GM19467 (cell line): Measurements from ENCODE around the gene TSKU.

Source experiments
- ATAC-seq: cut with Tn5 transposase; IDR thresholded peaks from one replicate; pipeline ENCODE4 v1.9.1; 2021; ENCODE audit warnings: mild to moderate bottlenecking, moderate library complexity; ENCODE audit not compliant: unreplicated experiment

The TSKU gene

GRCh38 chr11:76769645-76770586, 13.2 kb upstream of the TSKU start:
- no peak for ATAC-seq

GRCh38 chr11:76770642-76771445, 12.3 kb upstream of the TSKU start:
- ATAC-seq = no peak

- no peak for ATAC-seq
Measured at GRCh38 chr11:76771446-76772099, 11.6 kb upstream of the TSKU start.

GRCh38 chr11:76772100-76772782, 10.9 kb upstream of the TSKU start:
- no peak for ATAC-seq

GRCh38 chr11:76772783-76773106, 10.4 kb upstream of the TSKU start:
- ATAC-seq = no peak

GRCh38 chr11:76773921-76774361, 9.2 kb upstream of the TSKU start:
- no peak for ATAC-seq

GRCh38 chr11:76776472-76776871, 6.7 kb upstream of the TSKU start:
- ATAC-seq = no peak

- ATAC-seq = no peak
Measured at GRCh38 chr11:76777305-76777704, 5.9 kb upstream of the TSKU start.

GRCh38 chr11:76777876-76778275, 5.3 kb upstream of the TSKU start:
- no peak for ATAC-seq

- no peak for ATAC-seq
Measured at GRCh38 chr11:76778874-76779273, 4.3 kb upstream of the TSKU start.

GRCh38 chr11:76781046-76781801, 1.9 kb upstream of the TSKU start:
- no peak for ATAC-seq

GRCh38 chr11:76781807-76782530, 1.2 kb upstream of the TSKU start:
- ATAC-seq = no peak

GRCh38 chr11:76782531-76783293, 444 bp upstream of the TSKU start:
- no peak for ATAC-seq

GRCh38 chr11:76783896-76784813, 999 bp downstream of the TSKU start:
- no peak for ATAC-seq

- ATAC-seq = no peak
Measured at GRCh38 chr11:76785513-76785912, 2.4 kb downstream of the TSKU start.

- ATAC-seq = no peak
Measured at GRCh38 chr11:76786016-76786415, 2.9 kb downstream of the TSKU start.

- no peak for ATAC-seq
Measured at GRCh38 chr11:76786441-76787014, 3.4 kb downstream of the TSKU start.
